Panc1 (cell line): ENCODE data around the gene HNF4A. TPM values are rescaled to one million over a fixed set of nuclear protein-coding genes. Genes with fewer than 3 reads are reported as not detected.

ENCODE experiments used
- ATAC-seq: fragments of 200-7000 bp; cut with Tn5 transposase; 2 replicates; pipeline ENCODE4 v1.9.1; 2020; ENCODE audit warnings: mild to moderate bottlenecking, moderate library complexity
- BruUV-seq: library from RNA; stranded (reverse); fragments of 400-500 nt; replicated peaks from 2 replicates; lab custom pipeline; 2021; lab: Mats Ljungman, UMichigan
- CTCF ChIA-PET: fragments of 300-600 bp; sonication (Branson Sonifier 250); formaldehyde crosslinking; loops from one replicate; lab custom pipeline; 2022; ENCODE audit warnings: antibody characterized with exemption; lab: Charles Lee
- POLR2A ChIA-PET: fragments of 300-600 bp; sonication (Branson Sonifier 250); formaldehyde crosslinking; loops from one replicate; lab custom pipeline; 2022; ENCODE audit warnings: antibody characterized with exemption; lab: Charles Lee
- DNase-seq: peaks from one replicate; pipeline ENCODE4 v3.0.0-alpha.2; 2010; ENCODE audit warnings: low read depth, low spot score
- H3K27ac ChIP-seq: 2 replicates; pipeline ENCODE4 v1.5.1; 2011; ENCODE audit warnings: mild to moderate bottlenecking, low read length, inconsistent platforms
- H3K27me3 ChIP-seq: fragments of 200-500 bp; sonication (Bioruptor generic); 2 replicates; pipeline ENCODE4 v1.6.0; 2014; ENCODE audit warnings: low read length, inconsistent platforms; ENCODE audit not compliant: control insufficient read depth, insufficient read depth
- H3K36me3 ChIP-seq: fragments of 200-500 bp; sonication (Bioruptor generic); 2 replicates; pipeline ENCODE4 v1.5.1; 2014; ENCODE audit warnings: inconsistent platforms, mild to moderate bottlenecking, low read length, moderate library complexity; ENCODE audit not compliant: control insufficient read depth, insufficient read depth
- H3K4me1 ChIP-seq: 2 replicates; pipeline ENCODE4 v1.5.1; 2011; ENCODE audit warnings: inconsistent platforms, mild to moderate bottlenecking, low read length, moderate library complexity; ENCODE audit not compliant: control insufficient read depth, insufficient read depth
- H3K4me3 ChIP-seq, 2 experiments: 2 replicates each; pipeline ENCODE4 v1.5.1; 2011 to 2012; ENCODE audit warnings: low read depth in 2 of 2, low read length in 2 of 2, mild to moderate bottlenecking in 2 of 2, inconsistent platforms in 1 of 2, moderate library complexity in 1 of 2
- H3K9me3 ChIP-seq: fragments of 200-500 bp; sonication (Bioruptor generic); 2 replicates; pipeline ENCODE4 v1.5.1; 2014; ENCODE audit warnings: low read depth, mild to moderate bottlenecking, inconsistent platforms, low read length, moderate library complexity; ENCODE audit not compliant: control insufficient read depth, insufficient read depth
- POLR2AphosphoS5 ChIP-seq: IDR thresholded peaks from 2 replicates; pipeline ENCODE4 v1.6.1; 2012; ENCODE audit warnings: mild to moderate bottlenecking, low read depth, low read length, moderate library complexity
- REST ChIP-seq, 2 experiments: IDR thresholded peaks; 2 replicates each; pipeline ENCODE4 v1.6.1; 2011 to 2012; ENCODE audit warnings: low read depth in 2 of 2, control low read depth in 1 of 2, low read length in 1 of 2, mild to moderate bottlenecking in 1 of 2, moderate library complexity in 1 of 2; ENCODE audit not compliant: insufficient read depth in 1 of 2
- SIN3A ChIP-seq: IDR thresholded peaks from 2 replicates; pipeline ENCODE4 v1.6.1; 2012; ENCODE audit warnings: low read depth, mild to moderate bottlenecking, low read length, moderate library complexity, borderline replicate concordance; ENCODE audit not compliant: insufficient read depth
- TCF7L2 ChIP-seq: IDR thresholded peaks from 2 replicates; pipeline ENCODE4 v1.6.1; 2011; ENCODE audit warnings: mild to moderate bottlenecking, low read depth, low read length, inconsistent platforms
- in situ Hi-C: cut with HindIII; loops from 2 replicates; pipeline ENCODE4 v1.10.0; 2016; ENCODE audit warnings: low sequenced_read_pairs, low pct_unique_long_range_greater_than_20kb
- intact Hi-C: fragments of 100-400 bp; cut with micrococcal nuclease; formaldehyde crosslinking; loops from one replicate; pipeline ENCODE4 v1.10.0; 2022; ENCODE audit not compliant: unreplicated experiment
- total RNA-seq: library from RNA; stranded (reverse); gene quantifications from one replicate; pipeline ENCODE4 v1.2.1, GENCODE V29; 2021; ENCODE audit not compliant: unreplicated experiment
- TF ChIP-seq, protein P1 (sequence below): fragments of 450-650 bp; IDR thresholded peaks from 2 replicates; pipeline ENCODE4 v1.5.1; 2017; ENCODE audit warnings: mild to moderate bottlenecking

The HNF4A gene
- total RNA-seq, 1 experiment from 2014 or later, result 0.28 TPM

- ChIA-PET POLR2A (interaction anchor here (0.5 kb wide), 1 partner anchor 188 kb away, joined by 5 read pairs; no protein-coding TSS in a partner anchor), CTCF (interaction anchor here (1.4 kb wide), 1 partner anchor 8 kb away, joined by 5 read pairs; no protein-coding TSS in a partner anchor)
- Histone ChIP-seq H3K4me3 (no peak overlapping the region), H3K4me1 (0 out of 2 replicates have a peak, but pooled peaks cover 7% of the 10 kb centered on the region), H3K36me3 (no peaks in the 10 kb centered on the region), H3K27ac (no peak overlapping the region), H3K27me3 (peaks cover 3% of the 10 kb centered on the region), H3K9me3 (no peaks in the 10 kb centered on the region)
- TF ChIP-seq POLR2AphosphoS5, result no peak
- TF ChIP-seq, protein P1, sequence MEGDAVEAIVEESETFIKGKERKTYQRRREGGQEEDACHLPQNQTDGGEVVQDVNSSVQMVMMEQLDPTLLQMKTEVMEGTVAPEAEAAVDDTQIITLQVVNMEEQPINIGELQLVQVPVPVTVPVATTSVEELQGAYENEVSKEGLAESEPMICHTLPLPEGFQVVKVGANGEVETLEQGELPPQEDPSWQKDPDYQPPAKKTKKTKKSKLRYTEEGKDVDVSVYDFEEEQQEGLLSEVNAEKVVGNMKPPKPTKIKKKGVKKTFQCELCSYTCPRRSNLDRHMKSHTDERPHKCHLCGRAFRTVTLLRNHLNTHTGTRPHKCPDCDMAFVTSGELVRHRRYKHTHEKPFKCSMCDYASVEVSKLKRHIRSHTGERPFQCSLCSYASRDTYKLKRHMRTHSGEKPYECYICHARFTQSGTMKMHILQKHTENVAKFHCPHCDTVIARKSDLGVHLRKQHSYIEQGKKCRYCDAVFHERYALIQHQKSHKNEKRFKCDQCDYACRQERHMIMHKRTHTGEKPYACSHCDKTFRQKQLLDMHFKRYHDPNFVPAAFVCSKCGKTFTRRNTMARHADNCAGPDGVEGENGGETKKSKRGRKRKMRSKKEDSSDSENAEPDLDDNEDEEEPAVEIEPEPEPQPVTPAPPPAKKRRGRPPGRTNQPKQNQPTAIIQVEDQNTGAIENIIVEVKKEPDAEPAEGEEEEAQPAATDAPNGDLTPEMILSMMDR, result no peak
- TF ChIP-seq TCF7L2, result no peak
- no peak for TF ChIP-seq SIN3A
- TF ChIP-seq REST (IDR thresholded peaks at IDR 0.05; ENCODE audit: insufficient read depth in 1 of 2, low read depth in 2 of 2, low read length in 1 of 2), result no peak
- no peak for ATAC-seq
- in situ Hi-C loops, result no loop called here
- intact Hi-C loops, result loop anchor here (5.0 kb wide), 1 partner anchor 209 kb away; no protein-coding TSS in a partner anchor
- DNase-seq, result no peak
- BruUV-seq, result no TSS peak
Observed at GRCh38 chr20:44392776-44393607, 37.5 kb downstream of the HNF4A start.

DNA sequence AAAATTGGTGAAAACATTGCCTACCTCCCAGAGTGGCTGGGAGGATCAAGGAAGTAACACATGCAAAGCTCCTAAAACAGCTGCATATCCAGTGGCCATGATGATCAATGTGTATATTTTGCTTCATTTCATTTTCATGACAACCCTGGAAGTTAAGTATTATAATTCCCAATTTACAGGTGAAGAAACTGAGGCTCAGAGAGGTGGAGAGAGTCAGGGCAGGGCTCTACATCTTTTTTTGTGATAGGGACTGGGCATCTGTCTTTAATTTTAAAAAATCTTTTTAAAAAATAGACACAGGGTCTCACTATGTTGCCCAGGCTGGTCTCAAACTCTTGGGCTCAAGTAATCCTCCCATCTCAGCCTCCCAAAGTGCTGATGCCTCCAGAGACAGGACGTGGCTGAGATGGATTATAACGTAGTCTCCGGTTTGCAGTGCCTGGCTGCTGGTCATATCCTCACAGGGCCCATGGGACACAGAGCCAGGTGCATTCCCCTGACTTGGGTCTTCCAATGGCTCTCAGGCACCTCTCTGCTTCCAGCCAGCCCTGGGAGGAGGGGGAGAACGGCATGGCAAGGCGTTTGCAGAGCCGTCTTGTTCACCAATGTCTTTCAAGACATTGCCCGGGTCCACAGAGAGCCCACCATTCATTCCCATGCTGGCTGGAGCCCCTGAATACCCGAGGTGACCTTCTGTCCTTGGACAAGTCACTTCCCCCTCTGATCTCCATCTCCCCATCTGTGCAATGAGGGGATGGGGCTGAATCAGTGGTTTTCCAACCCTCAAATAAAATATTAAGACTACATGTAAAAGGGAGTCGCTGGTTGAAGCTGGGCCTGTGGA lies 38.3 kb downstream of the HNF4A start:
- H3K36me3 ChIP-seq, result no peaks in the 10 kb centered on the region
- TF ChIP-seq, protein P1, result no peak
- TF ChIP-seq POLR2AphosphoS5 (no peak), REST (IDR thresholded peaks at IDR 0.05; ENCODE audit: insufficient read depth in 1 of 2, low read depth in 2 of 2, low read length in 1 of 2) (no peak), SIN3A (no peak), TCF7L2 (no peak)
- ChIA-PET POLR2A (no interaction called here), CTCF (interaction anchor here (1.4 kb wide), 1 partner anchor 9 kb away, joined by 5 read pairs; no protein-coding TSS in a partner anchor)
- H3K4me3 ChIP-seq, result no peak overlapping the region
- in situ Hi-C loops (no loop called here), intact Hi-C loops (loop anchor here (5.0 kb wide), 1 partner anchor 208 kb away; no protein-coding TSS in a partner anchor)
- BruUV-seq, result no TSS peak
- H3K27ac ChIP-seq, result no peak overlapping the region
- DNase-seq (no peak), ATAC-seq (no peak)
- H3K4me1 ChIP-seq, result 0 out of 2 replicates have a peak, but pooled peaks cover 3% of the 10 kb centered on the region
- H3K27me3 ChIP-seq, result peaks cover 3% of the 10 kb centered on the region
- H3K9me3 ChIP-seq, result no peaks in the 10 kb centered on the region
